Caki2 (cell line): Measurements from ENCODE around the gene LRRK1. TPM values are rescaled to one million over a fixed set of nuclear protein-coding genes. Genes with fewer than 3 reads are reported as not detected.

Source experiments
- DNase-seq: peaks from one replicate; pipeline ENCODE4 v3.0.0-alpha.2; 2015; ENCODE audit warnings: low read depth
- in situ Hi-C: cut with HindIII; loops from 2 replicates; pipeline ENCODE4 v1.10.0; 2016; ENCODE audit warnings: low sequenced_read_pairs, low pct_unique_long_range_greater_than_20kb, mixed read lengths
- total RNA-seq: library from RNA; depleted of rRNA; stranded (reverse); fragments of >200 nt; shearing (Covaris generic); gene quantifications from 2 replicates; pipeline ENCODE4 v1.2.3, GENCODE V29; 2014; ENCODE audit warnings: low replicate concordance

The LRRK1 gene
- total RNA-seq, 1 experiment from 2014 or later, result 9.8 TPM

DNA sequence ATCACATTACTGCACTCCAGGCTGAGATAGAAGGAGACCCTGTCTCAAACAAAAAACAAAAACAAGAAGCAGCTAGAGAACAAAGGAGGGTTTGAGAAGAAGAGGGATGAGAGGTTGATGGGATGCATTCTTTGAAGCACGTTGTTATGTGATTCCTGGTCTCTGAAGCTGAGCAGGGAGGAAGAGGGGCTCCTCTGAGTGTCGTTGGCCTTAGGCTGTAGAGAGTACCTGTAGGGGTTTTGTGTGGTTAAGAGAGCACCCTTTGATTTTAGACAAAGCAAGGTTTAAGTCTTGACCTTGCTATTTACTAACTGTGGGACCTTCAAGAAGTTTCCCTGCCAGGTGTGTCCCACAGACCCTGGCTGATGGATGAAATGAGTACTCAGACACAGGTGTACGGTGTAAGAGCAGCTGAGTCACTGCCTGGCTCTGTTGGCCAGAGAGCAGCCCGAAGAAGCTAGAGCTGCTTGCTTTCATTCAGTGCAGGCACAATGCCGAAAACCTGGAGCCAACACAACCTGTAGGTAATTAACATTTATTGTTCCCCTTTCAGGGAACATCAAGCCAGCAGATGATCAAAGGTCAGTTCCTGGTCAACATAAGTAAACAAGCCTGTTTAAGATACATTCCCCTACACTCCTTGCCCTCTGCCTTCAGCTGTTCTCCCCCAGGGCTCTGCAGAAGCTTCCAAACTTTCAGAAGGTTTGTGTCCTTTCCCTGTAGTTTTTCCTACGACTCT is 67.2 kb downstream of the LRRK1 start:
- in situ Hi-C loops, result no loop called here
- no peak for DNase-seq

DNA sequence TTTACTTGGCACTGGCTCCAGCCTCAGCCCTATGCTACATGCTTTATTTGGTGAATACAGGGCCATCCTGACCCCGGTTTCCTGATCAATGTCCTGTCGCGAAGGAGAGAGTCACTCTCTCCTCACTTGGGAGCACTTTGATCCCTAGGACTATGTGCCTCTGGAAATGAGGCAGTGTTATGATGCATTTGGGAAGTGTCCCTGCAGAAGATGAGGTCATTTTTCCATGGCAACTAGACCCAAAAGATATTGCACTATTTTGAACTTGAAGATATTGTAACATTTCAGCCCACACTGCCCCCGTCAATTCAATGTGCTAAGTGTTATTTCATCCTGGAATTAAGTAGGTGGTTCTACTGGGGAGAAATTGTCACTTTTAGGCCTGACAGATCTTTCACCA is 68.0 kb downstream of the LRRK1 start:
- in situ Hi-C loops, result no loop called here
- DNase-seq, result no peak

GRCh38 chr15:100988297-100988696 is 69.1 kb downstream of the LRRK1 start:
- in situ Hi-C loops, result no loop called here
- DNase-seq, result no peak

DNA sequence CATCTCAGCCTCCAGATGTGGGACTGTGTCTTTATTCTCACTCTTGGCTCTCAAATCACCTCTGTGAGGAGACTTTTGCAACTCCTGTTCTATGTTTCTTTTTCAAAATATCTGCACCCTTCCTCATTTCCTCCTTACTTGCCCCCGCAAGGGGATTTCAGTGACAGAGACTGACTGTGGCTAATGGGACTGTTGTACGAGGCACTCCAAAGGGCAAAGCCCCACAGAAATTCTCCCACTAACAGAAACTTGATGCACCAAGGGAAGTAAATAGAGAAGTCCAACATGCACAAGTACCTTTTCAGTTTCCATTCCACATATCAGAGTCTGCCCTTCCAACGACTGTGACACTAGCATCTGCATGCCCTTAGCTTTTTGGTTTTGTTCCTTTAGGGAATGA is 69.7 kb downstream of the LRRK1 start:
- in situ Hi-C loops, result no loop called here
- no peak for DNase-seq

GRCh38 chr15:100994597-100995446 is 75.7 kb downstream of the LRRK1 start:
- in situ Hi-C loops, result no loop called here
- DNase-seq, result no peak

- no peak for DNase-seq
- in situ Hi-C loops, result no loop called here
These were observed 76.6 kb downstream of the LRRK1 start for GRCh38 chr15:100995471-100996430.

GRCh38 chr15:100997442-100997841 is 78.3 kb downstream of the LRRK1 start:
- no peak for DNase-seq
- in situ Hi-C loops, result no loop called here

DNA sequence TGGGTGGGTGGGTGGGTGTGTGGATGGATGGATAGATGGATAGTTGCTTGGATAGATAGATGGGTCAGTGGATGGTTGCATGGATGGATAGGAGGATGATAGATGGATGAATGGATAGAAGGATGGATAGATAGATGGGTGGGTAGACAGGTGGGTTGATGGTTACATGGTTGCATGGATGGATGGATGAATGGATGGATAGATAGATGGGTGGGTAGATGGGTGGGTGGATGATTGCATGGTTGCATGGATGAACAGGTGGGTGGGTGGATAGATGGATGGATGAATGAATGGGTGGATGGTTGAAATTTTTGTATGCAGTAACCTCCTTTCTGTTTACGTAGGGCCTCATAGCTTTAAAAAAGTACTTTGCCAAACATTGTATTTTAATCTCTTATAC is 79.5 kb downstream of the LRRK1 start:
- in situ Hi-C loops, result no loop called here
- no peak for DNase-seq

- DNase-seq, result no peak
- in situ Hi-C loops, result no loop called here
These were observed 80.2 kb downstream of the LRRK1 start for GRCh38 chr15:100999369-100999768.

- in situ Hi-C loops, result no loop called here
- DNase-seq, result no peak
These were observed 81.1 kb downstream of the LRRK1 start for GRCh38 chr15:101000271-101000681.

GRCh38 chr15:101001056-101001455 is 81.9 kb downstream of the LRRK1 start:
- in situ Hi-C loops, result no loop called here

GRCh38 chr15:101001796-101002195 is 82.6 kb downstream of the LRRK1 start:
- in situ Hi-C loops, result no loop called here

More at GRCh38 chr15:101001056-101001455, 81.9 kb downstream of the LRRK1 start:
- DNase-seq, result no peak

GRCh38 chr15:101003081-101003480 is 83.9 kb downstream of the LRRK1 start:
- in situ Hi-C loops, result no loop called here
- DNase-seq, result no peak

More at GRCh38 chr15:101001796-101002195, 82.6 kb downstream of the LRRK1 start:
- DNase-seq, result no peak

GRCh38 chr15:101003706-101004105 is 84.5 kb downstream of the LRRK1 start:
- in situ Hi-C loops, result no loop called here
- no peak for DNase-seq

DNA sequence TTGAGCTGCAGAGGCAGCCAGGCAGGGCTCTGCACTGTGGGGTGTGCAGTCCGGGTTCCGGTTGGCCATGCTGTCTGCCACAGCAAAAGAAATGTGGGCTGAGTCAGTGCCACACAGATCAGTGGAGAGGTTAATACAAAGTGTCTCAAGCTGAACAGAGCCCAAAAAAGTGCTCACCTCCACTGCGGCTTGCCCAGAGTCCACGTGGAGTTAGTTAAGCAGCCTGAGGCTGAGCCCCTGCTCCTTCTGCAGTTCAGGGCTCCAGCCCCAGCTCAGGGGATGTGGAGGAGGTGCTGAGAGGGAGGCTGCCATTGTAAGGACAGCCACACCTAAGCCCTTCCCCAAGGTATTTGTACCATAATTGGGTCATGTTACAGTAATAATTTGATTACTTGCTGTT is 85.3 kb downstream of the LRRK1 start:
- DNase-seq, result no peak
- in situ Hi-C loops, result no loop called here

GRCh38 chr15:101004986-101005747 is 86.0 kb downstream of the LRRK1 start:
- in situ Hi-C loops, result no loop called here
- DNase-seq, result no peak

GRCh38 chr15:101006931-101007691 is 88.0 kb downstream of the LRRK1 start:
- DNase-seq, result peak; percentile 67
- in situ Hi-C loops, result no loop called here
